GM12873 (cell line): Measurements from ENCODE around the gene EVC2.

ENCODE experiments used
- CTCF ChIP-seq: IDR thresholded peaks from 2 replicates; pipeline ENCODE4 v1.5.1; 2012; ENCODE audit warnings: low read depth, mild to moderate bottlenecking, moderate library complexity, low read length, control low read depth; ENCODE audit not compliant: insufficient read depth; ENCODE audit errors: missing control alignments

Gene EVC2

GRCh38 chr4:5626913-5627312 lies 81.4 kb downstream of the EVC2 start:
- no peak for TF ChIP-seq CTCF

GRCh38 chr4:5622596-5622995 lies 85.8 kb downstream of the EVC2 start:
- no peak for TF ChIP-seq CTCF

- no peak for TF ChIP-seq CTCF
Measured at GRCh38 chr4:5619913-5620625, 88.3 kb downstream of the EVC2 start.

- no peak for TF ChIP-seq CTCF
Measured at GRCh38 chr4:5618051-5618960, 90.1 kb downstream of the EVC2 start.

GRCh38 chr4:5616331-5616950 lies 91.9 kb downstream of the EVC2 start:
- TF ChIP-seq CTCF: no peak

- no peak for TF ChIP-seq CTCF
Measured at GRCh38 chr4:5615496-5616075, 92.8 kb downstream of the EVC2 start.

- TF ChIP-seq CTCF: no peak
Measured at GRCh38 chr4:5611750-5612149, 96.6 kb downstream of the EVC2 start.
